Esophagus muscularis mucosa (tissue), 4 donors: Measurements from ENCODE around the gene SYTL1. TPM values are rescaled to one million over a fixed set of nuclear protein-coding genes. Genes with fewer than 3 reads are reported as not detected.

ENCODE experiments used
- DNase-seq: peaks from one replicate; pipeline ENCODE4 v3.0.0-alpha.2; 2017; ENCODE audit errors: extremely low spot score
- H3K27ac ChIP-seq, 4 donors: fragments of 200-600 bp; sonication (generic); replicated peaks in 1 of 4; 1 replicate in 3 of 4; 2 replicates in 1 of 4; pipeline ENCODE4 v1.5.1; 2016 to 2019; ENCODE audit warnings: mild to moderate bottlenecking in 1 of 4
- H3K27me3 ChIP-seq, 4 donors: fragments of 200-600 bp; sonication (generic); one replicate each; pipeline versions ENCODE4 v1.5.1 to v1.6.0; 2016 to 2019
- H3K36me3 ChIP-seq, 4 donors: fragments of 200-600 bp; sonication (generic); one replicate each; pipeline ENCODE4 v1.5.1; 2016 to 2019
- H3K4me1 ChIP-seq, 4 donors: fragments of 200-600 bp; sonication (generic); one replicate each; pipeline ENCODE4 v1.5.1; 2016 to 2019
- H3K4me3 ChIP-seq, 4 donors: fragments of 200-600 bp; sonication (generic); 1 replicate in 2 of 4; 2 replicates in 2 of 4; pipeline ENCODE4 v1.5.1; 2016 to 2019; ENCODE audit warnings: mild to moderate bottlenecking in 4 of 4, moderate library complexity in 1 of 4
- H3K9me3 ChIP-seq, 4 donors: fragments of 200-600 bp; sonication (generic); 1 replicate in 3 of 4; 2 replicates in 1 of 4; pipeline ENCODE4 v1.5.1; 2016 to 2019
- EP300 ChIP-seq: sonication (generic); formaldehyde crosslinking; IDR thresholded peaks from one replicate; pipeline ENCODE4 v1.6.1; 2017; ENCODE audit warnings: antibody characterized with exemption
- POLR2A ChIP-seq: fragments of 450-650 bp; IDR thresholded peaks from one replicate; pipeline ENCODE4 v1.6.1; 2017; ENCODE audit warnings: antibody characterized with exemption, moderate library complexity, mild to moderate bottlenecking, low read depth
- POLR2AphosphoS5 ChIP-seq, 2 donors: sonication (generic); formaldehyde crosslinking; IDR thresholded peaks; one replicate each; pipeline ENCODE4 v1.6.1; 2017; ENCODE audit warnings: antibody characterized with exemption in 2 of 2
- WGBS: methylation state at CpG from one replicate; pipeline ENCODE4 v1.1.5; 2018; 5-methylcytosine and 5-hydroxymethylcytosine counted together
- intact Hi-C: fragments of 100-400 bp; cut with DNase I; formaldehyde crosslinking; loops from one replicate; pipeline ENCODE4 v1.15.1; 2023
- total RNA-seq, 4 donors: library from RNA; depleted of rRNA; stranded (reverse); fragments of >200 nt; gene quantifications; one replicate each; pipeline versions ENCODE4 v1.1.0 to v1.2.1, GENCODE V29; 2016
- TF ChIP-seq, protein P1 (sequence below), 3 experiments: fragments of 200-600 bp in 2 of 3; fragments of 450-650 bp in 1 of 3; sonication (generic) in 2 of 3; IDR thresholded peaks; one replicate each; pipeline ENCODE4 v1.5.1; 2017 to 2019; ENCODE audit warnings: antibody characterized with exemption in 3 of 3, mild to moderate bottlenecking in 2 of 3, moderate library complexity in 1 of 3

Gene SYTL1
- total RNA-seq, 4 donors from 2014 or later = 0.29 to 3.7 (median 1.5) TPM

DNA sequence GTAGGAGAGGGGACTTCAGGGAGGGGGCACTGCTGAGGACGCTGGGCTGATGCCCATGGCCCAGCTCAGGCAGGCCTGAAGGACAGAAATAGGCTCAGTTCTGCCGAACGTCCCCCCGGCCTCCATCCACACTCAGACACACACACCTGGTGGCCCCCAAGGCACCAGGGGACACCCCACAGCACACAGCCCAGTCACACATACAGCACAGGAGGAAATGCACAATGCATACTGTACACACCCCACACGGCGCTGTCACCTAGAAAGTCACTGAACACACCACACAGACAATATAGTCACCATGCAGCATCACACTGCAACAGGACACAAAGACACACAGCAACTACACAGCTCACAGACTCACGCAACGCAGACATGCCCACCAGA, 562 bp downstream of the SYTL1 start:
- H3K4me1 ChIP-seq = peaks cover 0 to 13% (median 2%) of the 10 kb centered on the region in 4 donors
- intact Hi-C loops = no loop called here
- H3K27me3 ChIP-seq = peaks cover 0 to 7% (median 0%) of the 10 kb centered on the region in 4 donors
- DNase-seq = no peak
- H3K27ac ChIP-seq = no peak overlapping the region
- H3K9me3 ChIP-seq = no peaks in the 10 kb centered on the region
- H3K36me3 ChIP-seq = peaks cover 0 to 11% (median 0%) of the 10 kb centered on the region in 4 donors
- peak overlapping the region in 1 of 4 donors; percentile 48 for H3K4me3 ChIP-seq
- TF ChIP-seq, protein P1, sequence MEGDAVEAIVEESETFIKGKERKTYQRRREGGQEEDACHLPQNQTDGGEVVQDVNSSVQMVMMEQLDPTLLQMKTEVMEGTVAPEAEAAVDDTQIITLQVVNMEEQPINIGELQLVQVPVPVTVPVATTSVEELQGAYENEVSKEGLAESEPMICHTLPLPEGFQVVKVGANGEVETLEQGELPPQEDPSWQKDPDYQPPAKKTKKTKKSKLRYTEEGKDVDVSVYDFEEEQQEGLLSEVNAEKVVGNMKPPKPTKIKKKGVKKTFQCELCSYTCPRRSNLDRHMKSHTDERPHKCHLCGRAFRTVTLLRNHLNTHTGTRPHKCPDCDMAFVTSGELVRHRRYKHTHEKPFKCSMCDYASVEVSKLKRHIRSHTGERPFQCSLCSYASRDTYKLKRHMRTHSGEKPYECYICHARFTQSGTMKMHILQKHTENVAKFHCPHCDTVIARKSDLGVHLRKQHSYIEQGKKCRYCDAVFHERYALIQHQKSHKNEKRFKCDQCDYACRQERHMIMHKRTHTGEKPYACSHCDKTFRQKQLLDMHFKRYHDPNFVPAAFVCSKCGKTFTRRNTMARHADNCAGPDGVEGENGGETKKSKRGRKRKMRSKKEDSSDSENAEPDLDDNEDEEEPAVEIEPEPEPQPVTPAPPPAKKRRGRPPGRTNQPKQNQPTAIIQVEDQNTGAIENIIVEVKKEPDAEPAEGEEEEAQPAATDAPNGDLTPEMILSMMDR (IDR thresholded peaks at IDR 0.05) = no peak
- TF ChIP-seq POLR2A (no peak), EP300 (no peak), POLR2AphosphoS5 (IDR thresholded peaks at IDR 0.05) (no peak)
- 89% methylated on average over 8 of the region's 8 CpGs for WGBS

DNA sequence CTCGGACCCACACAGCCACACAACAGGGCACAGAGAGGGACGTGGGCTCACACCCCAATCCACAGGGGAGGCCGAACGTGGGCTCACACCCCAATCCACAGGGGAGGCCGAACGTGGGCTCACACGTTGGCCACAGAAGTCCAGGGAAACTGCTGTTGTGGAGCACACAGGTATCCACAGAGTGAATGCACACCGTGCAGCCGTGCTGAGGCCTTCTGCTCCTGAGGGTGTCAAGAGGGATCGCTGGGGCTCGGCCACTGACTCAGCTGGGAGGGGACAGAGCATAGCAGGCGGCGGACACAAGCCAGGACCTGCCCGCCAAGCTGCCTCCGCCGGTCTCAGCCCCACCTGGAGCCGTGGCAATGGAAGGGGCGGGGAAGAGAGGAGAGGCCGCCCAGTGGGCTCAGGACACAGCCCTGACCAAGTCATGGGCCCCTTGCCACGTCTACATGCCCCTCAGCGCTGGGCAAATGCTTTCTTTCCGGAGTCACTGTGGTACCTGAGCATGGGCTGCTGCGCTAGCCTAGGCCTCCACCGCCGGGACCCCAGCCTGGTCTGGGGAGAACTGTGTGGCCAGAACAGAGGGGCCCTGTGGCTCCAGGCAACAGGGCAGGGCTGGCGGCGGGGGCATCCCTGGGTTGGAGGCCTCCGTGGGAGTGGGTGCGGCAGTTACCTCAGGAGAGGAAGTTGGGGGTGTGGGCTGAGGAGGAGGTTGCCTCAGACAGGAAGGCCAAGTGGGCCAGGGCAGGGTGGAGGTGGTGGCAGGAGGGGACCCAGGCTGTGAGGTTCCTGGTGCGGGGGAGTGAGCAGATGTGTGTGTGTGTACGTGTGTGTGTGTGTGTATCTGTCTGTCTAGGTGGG, 1.2 kb downstream of the SYTL1 start:
- Histone ChIP-seq H3K27me3 (peaks cover 0 to 11% (median 0%) of the 10 kb centered on the region in 4 donors), H3K9me3 (no peaks in the 10 kb centered on the region), H3K36me3 (peaks cover 0 to 5% (median 0%) of the 10 kb centered on the region in 4 donors), H3K4me3 (peak overlapping the region in 2 of 4 donors; percentile 9 to 48), H3K27ac (no peak overlapping the region), H3K4me1 (peaks cover 0 to 13% (median 2%) of the 10 kb centered on the region in 4 donors)
- TF ChIP-seq POLR2A (no peak), POLR2AphosphoS5 (IDR thresholded peaks at IDR 0.05) (no peak), EP300 (no peak)
- TF ChIP-seq, protein P1 (IDR thresholded peaks at IDR 0.05) = no peak
- intact Hi-C loops = no loop called here
- no peak for DNase-seq
- 73% methylated on average over 21 of the region's 31 CpGs for WGBS

DNA sequence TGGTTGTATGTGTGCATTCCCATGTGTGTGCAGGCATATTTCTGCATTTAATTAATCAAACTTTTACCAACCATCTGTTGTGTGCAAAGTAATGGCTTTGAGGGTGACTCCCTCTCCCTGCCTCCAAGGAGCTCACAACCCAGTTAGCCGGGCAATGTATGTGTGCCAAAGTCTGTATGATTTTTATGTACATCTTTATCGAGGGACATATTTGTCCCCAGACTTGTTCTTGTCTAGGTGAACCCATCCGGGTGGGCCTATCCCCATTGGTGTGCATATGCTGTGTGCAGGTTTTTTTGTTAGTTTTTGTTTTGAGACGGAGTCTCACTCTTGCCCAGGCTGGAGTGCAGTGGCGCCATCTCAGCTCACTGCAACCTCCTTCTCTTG, 1.8 kb downstream of the SYTL1 start:
- Histone ChIP-seq H3K9me3 (no peaks in the 10 kb centered on the region), H3K36me3 (peaks cover 0 to under 1% (median 0%) of the 10 kb centered on the region in 4 donors), H3K4me3 (no peak overlapping the region), H3K27ac (no peak overlapping the region), H3K4me1 (peaks cover 0 to 13% (median 2%) of the 10 kb centered on the region in 4 donors), H3K27me3 (peaks cover 0 to 13% (median 0%) of the 10 kb centered on the region in 4 donors)
- intact Hi-C loops = no loop called here
- no peak for DNase-seq
- TF ChIP-seq POLR2A (no peak), POLR2AphosphoS5 (IDR thresholded peaks at IDR 0.05) (no peak), EP300 (no peak)
- TF ChIP-seq, protein P1 (IDR thresholded peaks at IDR 0.05) = no peak
- 61% methylated on average over 5 of the region's 5 CpGs for WGBS

DNA sequence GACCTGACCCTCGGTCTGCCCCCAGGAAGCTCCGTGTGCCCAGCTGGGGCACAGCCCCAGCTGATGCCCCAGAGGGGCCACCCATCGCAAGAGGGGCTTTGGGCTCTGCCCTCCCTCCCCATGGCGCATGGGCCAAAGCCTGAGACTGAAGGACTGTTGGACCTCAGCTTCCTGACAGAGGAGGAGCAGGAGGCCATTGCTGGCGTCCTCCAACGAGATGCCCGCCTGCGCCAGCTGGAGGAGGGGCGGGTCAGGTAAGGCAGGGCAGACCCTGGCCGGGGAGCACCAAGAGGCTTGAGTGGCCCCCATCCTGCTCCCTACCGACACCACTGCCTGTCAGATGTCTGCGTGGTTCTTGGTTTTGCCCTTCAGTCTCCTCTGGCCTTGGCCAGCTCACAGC, 3.5 kb downstream of the SYTL1 start:
- Histone ChIP-seq H3K36me3 (no peaks in the 10 kb centered on the region), H3K4me3 (no peak overlapping the region), H3K27me3 (peaks cover 0 to 30% (median 5%) of the 10 kb centered on the region in 4 donors), H3K9me3 (no peaks in the 10 kb centered on the region), H3K27ac (no peak overlapping the region), H3K4me1 (peaks cover 14 to 30% (median 18%) of the 10 kb centered on the region in 4 donors)
- intact Hi-C loops = no loop called here
- 93% methylated on average over 3 of the region's 12 CpGs for WGBS
- DNase-seq = no peak
- TF ChIP-seq, protein P1 (IDR thresholded peaks at IDR 0.05) = no peak
- TF ChIP-seq POLR2A (no peak), POLR2AphosphoS5 (IDR thresholded peaks at IDR 0.05) (no peak), EP300 (no peak)
